Measurements from ENCODE around the gene TMEM231. TPM values are rescaled to one million over a fixed set of nuclear protein-coding genes. Genes with fewer than 3 reads are reported as not detected.

Gene TMEM231
- total RNA-seq, result 10 to 100 TPM in 3 of 4 donors, 1 to 10 TPM in 1; 5.1 to 21.8 (median 15.2) TPM

- Histone ChIP-seq H3K9me3 (no peaks in the 10 kb centered on the region), H3K4me3 (peak within 1 kb of the TSS; percentile 53 to 54), H3K4me1 (no peaks in the 10 kb centered on the region), H3K27ac (peak within 1 kb of the TSS; percentile 74 to 81), H3K36me3 (no peaks in the 10 kb centered on the region), H3K27me3 (no peaks in the 10 kb centered on the region)
- DNase-seq, result peak; percentile 96 to 97
- TF ChIP-seq POLR2A (IDR thresholded peaks at IDR 0.05) (peak; percentile 40 to 67), CTCF (IDR thresholded peaks at IDR 0.05) (no peak)
- intact Hi-C loops (cut with DNase I; ENCODE audit: low total_unique reads), result no loop called here
These were observed at the start of gene TMEM231 for GRCh38 chr16:75555707-75556430. Gene TMEM231 (minus strand): TSS chr16:75556252. CDS start chr16:75556209, 43 bp downstream.

GRCh38 chr16:75603241-75603640, 47.2 kb upstream of the TMEM231 start:
- H3K9me3 ChIP-seq, result no peaks in the 10 kb centered on the region
- intact Hi-C loops (cut with DNase I; ENCODE audit: low total_unique reads), result no loop called here
- no peak overlapping the region for H3K4me3 ChIP-seq
- no peak overlapping the region for H3K27ac ChIP-seq
- H3K36me3 ChIP-seq, result no peaks in the 10 kb centered on the region
- no peaks in the 10 kb centered on the region for H3K4me1 ChIP-seq
- no peak for DNase-seq
- TF ChIP-seq POLR2A (IDR thresholded peaks at IDR 0.05) (no peak), CTCF (IDR thresholded peaks at IDR 0.05) (no peak)
- no peaks in the 10 kb centered on the region for H3K27me3 ChIP-seq

- Histone ChIP-seq H3K9me3 (no peaks in the 10 kb centered on the region), H3K27ac (no peak overlapping the region), H3K36me3 (no peaks in the 10 kb centered on the region), H3K4me1 (no peaks in the 10 kb centered on the region), H3K27me3 (no peaks in the 10 kb centered on the region), H3K4me3 (no peak overlapping the region)
- intact Hi-C loops (cut with DNase I; ENCODE audit: low total_unique reads), result no loop called here
- no peak for DNase-seq
- no peak for TF ChIP-seq CTCF (IDR thresholded peaks at IDR 0.05)
- no peak for TF ChIP-seq POLR2A (IDR thresholded peaks at IDR 0.05)
These were observed 43.6 kb upstream of the TMEM231 start for GRCh38 chr16:75599452-75600277.

- Histone ChIP-seq H3K4me1 (peaks cover 0 to 3% of the 10 kb centered on the region in 2 donors), H3K36me3 (no peaks in the 10 kb centered on the region), H3K4me3 (no peak overlapping the region), H3K9me3 (no peaks in the 10 kb centered on the region), H3K27ac (no peak overlapping the region), H3K27me3 (no peaks in the 10 kb centered on the region)
- no peak for DNase-seq
- intact Hi-C loops (cut with DNase I; ENCODE audit: low total_unique reads), result no loop called here
- TF ChIP-seq CTCF (IDR thresholded peaks at IDR 0.05) (no peak), POLR2A (IDR thresholded peaks at IDR 0.05) (no peak)
These were observed 38.1 kb upstream of the TMEM231 start for GRCh38 chr16:75593825-75594820.

All from uterus (tissue), 4 donors.